Measurements from ENCODE around the gene FOSL1. TPM values are rescaled to one million over a fixed set of nuclear protein-coding genes. Genes with fewer than 3 reads are reported as not detected.

The FOSL1 gene
- total and polyA plus RNA-seq, 2 of the 13 experiments (the other 11 are each of a cell fraction or from before 2014, with no cell fraction given), result 4.0 to 4.1 TPM

DNA sequence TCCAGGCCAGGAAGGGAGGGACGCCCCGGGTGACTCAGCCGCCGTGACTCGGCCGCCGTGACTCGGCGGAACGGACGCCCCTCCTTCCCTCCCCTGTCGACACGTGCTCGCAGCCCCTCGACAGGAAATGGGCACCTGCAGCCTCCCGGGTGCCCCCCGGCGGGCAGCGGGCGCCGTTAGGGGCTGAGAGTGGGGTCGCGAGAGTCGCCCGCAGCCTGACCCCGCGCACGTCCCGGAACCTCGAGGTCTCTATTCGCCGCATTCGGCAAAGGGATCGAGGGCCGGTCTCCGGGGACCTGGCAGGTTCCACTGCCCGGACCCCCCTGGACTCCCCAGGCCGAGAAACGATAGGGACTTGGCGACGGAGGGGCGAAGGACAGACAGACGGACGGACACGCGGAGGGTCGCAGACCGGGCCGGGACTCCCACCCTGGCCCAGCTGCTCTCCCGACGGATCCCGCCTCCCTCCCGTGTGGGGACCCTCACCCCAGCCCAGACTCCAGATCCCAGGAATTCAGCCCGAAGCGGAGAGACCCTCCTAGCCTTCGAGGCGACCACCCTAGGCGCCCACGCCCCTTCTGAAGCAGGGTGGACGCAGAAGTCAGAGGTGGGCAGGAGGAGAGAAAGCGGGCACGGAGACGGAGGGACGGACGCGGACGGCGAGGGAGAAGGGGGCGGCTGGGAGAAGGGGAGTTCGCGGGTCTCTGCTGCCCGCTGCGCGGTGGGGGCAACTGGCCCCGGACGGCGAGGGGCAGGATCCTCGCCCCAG, 648 bp downstream of the FOSL1 start (continued):
- TF ChIP-seq, protein P1, sequence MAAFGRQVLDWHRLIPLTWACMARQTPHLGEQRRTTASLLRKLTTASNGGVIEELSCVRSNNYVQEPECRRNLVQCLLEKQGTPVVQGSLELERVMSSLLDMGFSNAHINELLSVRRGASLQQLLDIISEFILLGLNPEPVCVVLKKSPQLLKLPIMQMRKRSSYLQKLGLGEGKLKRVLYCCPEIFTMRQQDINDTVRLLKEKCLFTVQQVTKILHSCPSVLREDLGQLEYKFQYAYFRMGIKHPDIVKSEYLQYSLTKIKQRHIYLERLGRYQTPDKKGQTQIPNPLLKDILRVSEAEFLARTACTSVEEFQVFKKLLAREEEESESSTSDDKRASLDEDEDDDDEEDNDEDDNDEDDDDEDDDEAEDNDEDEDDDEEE (CRISPR knock-in tag; IDR thresholded peaks at IDR 0.05), result 0 out of 2 replicates have a peak, but pooled peaks have one; percentile 75
- TF ChIP-seq ZFP62 (CRISPR knock-in tag; IDR thresholded peaks at IDR 0.05), result no peak
- no peak for TF ChIP-seq ZNF337 (CRISPR knock-in tag; IDR thresholded peaks at IDR 0.05; ENCODE audit: borderline replicate concordance, low read depth)
- TF ChIP-seq ZFP82 (CRISPR knock-in tag; IDR thresholded peaks at IDR 0.05; ENCODE audit: borderline replicate concordance), result peak; percentile 92; the same call in 1 of the 2 replicates
- TF ChIP-seq ZNF30 (CRISPR knock-in tag; IDR thresholded peaks at IDR 0.05), result peak; percentile 79; the same call in 1 of the 2 replicates
- peak; percentile 64 for TF ChIP-seq ZFY (CRISPR knock-in tag; IDR thresholded peaks at IDR 0.05)
- TF ChIP-seq, protein P2, sequence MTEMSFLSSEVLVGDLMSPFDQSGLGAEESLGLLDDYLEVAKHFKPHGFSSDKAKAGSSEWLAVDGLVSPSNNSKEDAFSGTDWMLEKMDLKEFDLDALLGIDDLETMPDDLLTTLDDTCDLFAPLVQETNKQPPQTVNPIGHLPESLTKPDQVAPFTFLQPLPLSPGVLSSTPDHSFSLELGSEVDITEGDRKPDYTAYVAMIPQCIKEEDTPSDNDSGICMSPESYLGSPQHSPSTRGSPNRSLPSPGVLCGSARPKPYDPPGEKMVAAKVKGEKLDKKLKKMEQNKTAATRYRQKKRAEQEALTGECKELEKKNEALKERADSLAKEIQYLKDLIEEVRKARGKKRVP (CRISPR knock-in tag; IDR thresholded peaks at IDR 0.05), result peak in 1 of 2 experiments; percentile 58; a peak in 1 of 4 replicates
- TF ChIP-seq FOSL2 (CRISPR knock-in tag; IDR thresholded peaks at IDR 0.05), result peak; percentile 92
- TF ChIP-seq, protein P3, sequence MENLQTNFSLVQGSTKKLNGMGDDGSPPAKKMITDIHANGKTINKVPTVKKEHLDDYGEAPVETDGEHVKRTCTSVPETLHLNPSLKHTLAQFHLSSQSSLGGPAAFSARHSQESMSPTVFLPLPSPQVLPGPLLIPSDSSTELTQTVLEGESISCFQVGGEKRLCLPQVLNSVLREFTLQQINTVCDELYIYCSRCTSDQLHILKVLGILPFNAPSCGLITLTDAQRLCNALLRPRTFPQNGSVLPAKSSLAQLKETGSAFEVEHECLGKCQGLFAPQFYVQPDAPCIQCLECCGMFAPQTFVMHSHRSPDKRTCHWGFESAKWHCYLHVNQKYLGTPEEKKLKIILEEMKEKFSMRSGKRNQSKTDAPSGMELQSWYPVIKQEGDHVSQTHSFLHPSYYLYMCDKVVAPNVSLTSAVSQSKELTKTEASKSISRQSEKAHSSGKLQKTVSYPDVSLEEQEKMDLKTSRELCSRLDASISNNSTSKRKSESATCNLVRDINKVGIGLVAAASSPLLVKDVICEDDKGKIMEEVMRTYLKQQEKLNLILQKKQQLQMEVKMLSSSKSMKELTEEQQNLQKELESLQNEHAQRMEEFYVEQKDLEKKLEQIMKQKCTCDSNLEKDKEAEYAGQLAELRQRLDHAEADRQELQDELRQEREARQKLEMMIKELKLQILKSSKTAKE (CRISPR knock-in tag; IDR thresholded peaks at IDR 0.05; ENCODE audit: borderline replicate concordance), result peak; percentile 62; the same call in 1 of the 2 replicates
- no peak for TF ChIP-seq ZNF235 (CRISPR knock-in tag; IDR thresholded peaks at IDR 0.05; ENCODE audit: borderline replicate concordance)
- TF ChIP-seq, protein P4, sequence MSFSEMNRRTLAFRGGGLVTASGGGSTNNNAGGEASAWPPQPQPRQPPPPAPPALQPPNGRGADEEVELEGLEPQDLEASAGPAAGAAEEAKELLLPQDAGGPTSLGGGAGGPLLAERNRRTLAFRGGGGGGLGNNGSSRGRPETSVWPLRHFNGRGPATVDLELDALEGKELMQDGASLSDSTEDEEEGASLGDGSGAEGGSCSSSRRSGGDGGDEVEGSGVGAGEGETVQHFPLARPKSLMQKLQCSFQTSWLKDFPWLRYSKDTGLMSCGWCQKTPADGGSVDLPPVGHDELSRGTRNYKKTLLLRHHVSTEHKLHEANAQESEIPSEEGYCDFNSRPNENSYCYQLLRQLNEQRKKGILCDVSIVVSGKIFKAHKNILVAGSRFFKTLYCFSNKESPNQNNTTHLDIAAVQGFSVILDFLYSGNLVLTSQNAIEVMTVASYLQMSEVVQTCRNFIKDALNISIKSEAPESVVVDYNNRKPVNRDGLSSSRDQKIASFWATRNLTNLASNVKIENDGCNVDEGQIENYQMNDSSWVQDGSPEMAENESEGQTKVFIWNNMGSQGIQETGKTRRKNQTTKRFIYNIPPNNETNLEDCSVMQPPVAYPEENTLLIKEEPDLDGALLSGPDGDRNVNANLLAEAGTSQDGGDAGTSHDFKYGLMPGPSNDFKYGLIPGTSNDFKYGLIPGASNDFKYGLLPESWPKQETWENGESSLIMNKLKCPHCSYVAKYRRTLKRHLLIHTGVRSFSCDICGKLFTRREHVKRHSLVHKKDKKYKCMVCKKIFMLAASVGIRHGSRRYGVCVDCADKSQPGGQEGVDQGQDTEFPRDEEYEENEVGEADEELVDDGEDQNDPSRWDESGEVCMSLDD (CRISPR knock-in tag; IDR thresholded peaks at IDR 0.05; ENCODE audit: borderline replicate concordance), result 0 out of 2 replicates have a peak, but pooled peaks have one; percentile 29
- no peak for TF ChIP-seq MIER3 (CRISPR knock-in tag; IDR thresholded peaks at IDR 0.05; ENCODE audit: borderline replicate concordance)
- TF ChIP-seq NR2F6 (IDR thresholded peaks at IDR 0.05), result no peak
- TF ChIP-seq NR2F6 (CRISPR knock-in tag; IDR thresholded peaks at IDR 0.05), result no peak; the same call in 1 of the 2 replicates
